Panc1 (cell line): ENCODE data around the gene CDK5RAP2. TPM values are rescaled to one million over a fixed set of nuclear protein-coding genes. Genes with fewer than 3 reads are reported as not detected.

Source experiments
- ATAC-seq: fragments of 200-7000 bp; cut with Tn5 transposase; 2 replicates; pipeline ENCODE4 v1.9.1; 2020; ENCODE audit warnings: mild to moderate bottlenecking, moderate library complexity
- BruUV-seq: library from RNA; stranded (reverse); fragments of 400-500 nt; replicated peaks from 2 replicates; lab custom pipeline; 2021; lab: Mats Ljungman, UMichigan
- CTCF ChIA-PET: fragments of 300-600 bp; sonication (Branson Sonifier 250); formaldehyde crosslinking; loops from one replicate; lab custom pipeline; 2022; ENCODE audit warnings: antibody characterized with exemption; lab: Charles Lee
- POLR2A ChIA-PET: fragments of 300-600 bp; sonication (Branson Sonifier 250); formaldehyde crosslinking; loops from one replicate; lab custom pipeline; 2022; ENCODE audit warnings: antibody characterized with exemption; lab: Charles Lee
- DNase-seq: peaks from one replicate; pipeline ENCODE4 v3.0.0-alpha.2; 2010; ENCODE audit warnings: low read depth, low spot score
- H3K27ac ChIP-seq: 2 replicates; pipeline ENCODE4 v1.5.1; 2011; ENCODE audit warnings: mild to moderate bottlenecking, low read length, inconsistent platforms
- H3K27me3 ChIP-seq: fragments of 200-500 bp; sonication (Bioruptor generic); 2 replicates; pipeline ENCODE4 v1.6.0; 2014; ENCODE audit warnings: low read length, inconsistent platforms; ENCODE audit not compliant: control insufficient read depth, insufficient read depth
- H3K36me3 ChIP-seq: fragments of 200-500 bp; sonication (Bioruptor generic); 2 replicates; pipeline ENCODE4 v1.5.1; 2014; ENCODE audit warnings: inconsistent platforms, mild to moderate bottlenecking, low read length, moderate library complexity; ENCODE audit not compliant: control insufficient read depth, insufficient read depth
- H3K4me1 ChIP-seq: 2 replicates; pipeline ENCODE4 v1.5.1; 2011; ENCODE audit warnings: inconsistent platforms, mild to moderate bottlenecking, low read length, moderate library complexity; ENCODE audit not compliant: control insufficient read depth, insufficient read depth
- H3K4me3 ChIP-seq, 2 experiments: 2 replicates each; pipeline ENCODE4 v1.5.1; 2011 to 2012; ENCODE audit warnings: low read depth in 2 of 2, low read length in 2 of 2, mild to moderate bottlenecking in 2 of 2, inconsistent platforms in 1 of 2, moderate library complexity in 1 of 2
- H3K9me3 ChIP-seq: fragments of 200-500 bp; sonication (Bioruptor generic); 2 replicates; pipeline ENCODE4 v1.5.1; 2014; ENCODE audit warnings: low read depth, mild to moderate bottlenecking, inconsistent platforms, low read length, moderate library complexity; ENCODE audit not compliant: control insufficient read depth, insufficient read depth
- CTCF ChIP-seq: fragments of 450-650 bp; IDR thresholded peaks from 2 replicates; pipeline ENCODE4 v1.5.1; 2017; ENCODE audit warnings: mild to moderate bottlenecking
- REST ChIP-seq, 2 experiments: IDR thresholded peaks; 2 replicates each; pipeline ENCODE4 v1.6.1; 2011 to 2012; ENCODE audit warnings: low read depth in 2 of 2, control low read depth in 1 of 2, low read length in 1 of 2, mild to moderate bottlenecking in 1 of 2, moderate library complexity in 1 of 2; ENCODE audit not compliant: insufficient read depth in 1 of 2
- SIN3A ChIP-seq: IDR thresholded peaks from 2 replicates; pipeline ENCODE4 v1.6.1; 2012; ENCODE audit warnings: low read depth, mild to moderate bottlenecking, low read length, moderate library complexity, borderline replicate concordance; ENCODE audit not compliant: insufficient read depth
- TCF7L2 ChIP-seq: IDR thresholded peaks from 2 replicates; pipeline ENCODE4 v1.6.1; 2011; ENCODE audit warnings: mild to moderate bottlenecking, low read depth, low read length, inconsistent platforms
- in situ Hi-C: cut with HindIII; loops from 2 replicates; pipeline ENCODE4 v1.10.0; 2016; ENCODE audit warnings: low sequenced_read_pairs, low pct_unique_long_range_greater_than_20kb
- intact Hi-C: fragments of 100-400 bp; cut with micrococcal nuclease; formaldehyde crosslinking; loops from one replicate; pipeline ENCODE4 v1.10.0; 2022; ENCODE audit not compliant: unreplicated experiment
- total RNA-seq: library from RNA; stranded (reverse); gene quantifications from one replicate; pipeline ENCODE4 v1.2.1, GENCODE V29; 2021; ENCODE audit not compliant: unreplicated experiment

The CDK5RAP2 gene
- total RNA-seq, 1 experiment from 2014 or later, result 47.7 TPM

GRCh38 chr9:120514405-120514804 lies 65.6 kb downstream of the CDK5RAP2 start:
- H3K36me3 ChIP-seq, result peaks cover 3% of the 10 kb centered on the region; the same call in 1 of the 2 replicates
- no peak overlapping the region for H3K27ac ChIP-seq
- no peaks in the 10 kb centered on the region for H3K27me3 ChIP-seq
- H3K4me1 ChIP-seq, result no peaks in the 10 kb centered on the region
- TF ChIP-seq TCF7L2, result no peak
- TF ChIP-seq REST (IDR thresholded peaks at IDR 0.05; ENCODE audit: insufficient read depth in 1 of 2, low read depth in 2 of 2, low read length in 1 of 2), result no peak
- no peak for TF ChIP-seq CTCF
- DNase-seq (no peak), ATAC-seq (no peak)
- H3K9me3 ChIP-seq, result no peaks in the 10 kb centered on the region
- ChIA-PET CTCF (no interaction called here), POLR2A (no interaction called here)
- H3K4me3 ChIP-seq, result no peak overlapping the region
- in situ Hi-C loops (no loop called here), intact Hi-C loops (no loop called here)
- no TSS peak for BruUV-seq

GRCh38 chr9:120513825-120514396 lies 66.1 kb downstream of the CDK5RAP2 start:
- DNase-seq (no peak), ATAC-seq (no peak)
- Histone ChIP-seq H3K27ac (no peak overlapping the region), H3K9me3 (no peaks in the 10 kb centered on the region), H3K4me1 (no peaks in the 10 kb centered on the region), H3K4me3 (no peak overlapping the region), H3K36me3 (peaks cover 3% of the 10 kb centered on the region; the same call in 1 of the 2 replicates), H3K27me3 (no peaks in the 10 kb centered on the region)
- CTCF ChIA-PET, result no interaction called here
- TF ChIP-seq TCF7L2 (no peak), CTCF (no peak), REST (IDR thresholded peaks at IDR 0.05; ENCODE audit: insufficient read depth in 1 of 2, low read depth in 2 of 2, low read length in 1 of 2) (no peak), SIN3A (no peak)
- no TSS peak for BruUV-seq
- POLR2A ChIA-PET, result no interaction called here
- intact Hi-C loops (no loop called here), in situ Hi-C loops (no loop called here)
